DND-41 (cell line): ENCODE data around the gene LONRF3.

Experiments used
- CTCF ChIP-seq: IDR thresholded peaks from 2 replicates; pipeline ENCODE4 v1.5.1; 2012; ENCODE audit warnings: borderline replicate concordance, low read length, moderate library complexity, mild to moderate bottlenecking; ENCODE audit not compliant: poor library complexity, severe bottlenecking; ENCODE audit errors: extremely low read depth
- EZH2 ChIP-seq: IDR thresholded peaks from 3 replicates; pipeline ENCODE4 v1.6.1; 2012; ENCODE audit warnings: borderline replicate concordance, low read depth, mild to moderate bottlenecking, moderate library complexity, low read length, inconsistent platforms; ENCODE audit not compliant: severe bottlenecking

- TF ChIP-seq CTCF (no peak), EZH2 (no peak)
Measured at GRCh38 chrX:118971552-118971951, 2.9 kb upstream of the LONRF3 start.
